Kidney tubule cell (primary cell): ENCODE measurements around the gene BCL2L11.
A peak's percentile ranks its signal among the peaks of the same experiment; 100 is the strongest.

Experiments
- DNase-seq: peaks from one replicate; pipeline ENCODE4 v3.0.0-alpha.2; 2018; ENCODE audit warnings: low spot score

Gene BCL2L11

GRCh38 chr2:111168528-111169239 is 48.0 kb downstream of the BCL2L11 start:
- DNase-seq, result peak; percentile 72

- no peak for DNase-seq
These were observed 48.6 kb downstream of the BCL2L11 start for GRCh38 chr2:111169268-111169667.

- no peak for DNase-seq
These were observed 49.2 kb downstream of the BCL2L11 start for GRCh38 chr2:111169924-111170323.

- no peak for DNase-seq
These were observed 50.7 kb downstream of the BCL2L11 start for GRCh38 chr2:111171337-111171930.

- DNase-seq, result no peak
These were observed 52.0 kb downstream of the BCL2L11 start for GRCh38 chr2:111172666-111173065.

GRCh38 chr2:111173338-111173737 is 52.6 kb downstream of the BCL2L11 start:
- DNase-seq, result no peak

- no peak for DNase-seq
These were observed 53.1 kb downstream of the BCL2L11 start for GRCh38 chr2:111173856-111174255.

- DNase-seq, result no peak
These were observed 54.9 kb downstream of the BCL2L11 start for GRCh38 chr2:111175615-111176014.

- no peak for DNase-seq
These were observed 55.7 kb downstream of the BCL2L11 start for GRCh38 chr2:111176388-111176787.

GRCh38 chr2:111176867-111177266 is 56.2 kb downstream of the BCL2L11 start:
- no peak for DNase-seq

- DNase-seq, result no peak
These were observed 57.6 kb downstream of the BCL2L11 start for GRCh38 chr2:111178296-111178695.

GRCh38 chr2:111178730-111179405 is 58.2 kb downstream of the BCL2L11 start:
- DNase-seq, result peak; percentile 84

- no peak for DNase-seq
These were observed 61.4 kb downstream of the BCL2L11 start for GRCh38 chr2:111182121-111182520.

- no peak for DNase-seq
These were observed 62.0 kb downstream of the BCL2L11 start for GRCh38 chr2:111182740-111183139.

GRCh38 chr2:111184725-111185310 is 64.1 kb downstream of the BCL2L11 start:
- no peak for DNase-seq

- peak; percentile 29 for DNase-seq
These were observed 64.8 kb downstream of the BCL2L11 start for GRCh38 chr2:111185361-111186022.

- DNase-seq, result no peak
These were observed 65.5 kb downstream of the BCL2L11 start for GRCh38 chr2:111186121-111186715.

- DNase-seq, result no peak
These were observed 66.2 kb downstream of the BCL2L11 start for GRCh38 chr2:111186933-111187332.

- no peak for DNase-seq
These were observed 68.0 kb downstream of the BCL2L11 start for GRCh38 chr2:111188681-111189080.

GRCh38 chr2:111189106-111189505 is 68.4 kb downstream of the BCL2L11 start:
- DNase-seq, result no peak

- no peak for DNase-seq
These were observed 70.3 kb downstream of the BCL2L11 start for GRCh38 chr2:111190816-111191540.
